ENCODE results near the gene POGK.
"Not testable (repeated sequence)": the region's sequence is repeated elsewhere in the genome, so short reads cannot be mapped to it uniquely, and the experiment has no call there.

The POGK gene

GRCh38 chr1:166838766-166839599 lies at the start of gene POGK:
POGK (plus strand) TSS chr1:166839475; CDS start chr1:166840957, 1,482 bp downstream.
- peak; percentile 65 to 76 (median 71) for DNase-seq

GRCh38 chr1:166796620-166797236 lies 42.5 kb upstream of the POGK start:
- DNase-seq, result no peak

DNA sequence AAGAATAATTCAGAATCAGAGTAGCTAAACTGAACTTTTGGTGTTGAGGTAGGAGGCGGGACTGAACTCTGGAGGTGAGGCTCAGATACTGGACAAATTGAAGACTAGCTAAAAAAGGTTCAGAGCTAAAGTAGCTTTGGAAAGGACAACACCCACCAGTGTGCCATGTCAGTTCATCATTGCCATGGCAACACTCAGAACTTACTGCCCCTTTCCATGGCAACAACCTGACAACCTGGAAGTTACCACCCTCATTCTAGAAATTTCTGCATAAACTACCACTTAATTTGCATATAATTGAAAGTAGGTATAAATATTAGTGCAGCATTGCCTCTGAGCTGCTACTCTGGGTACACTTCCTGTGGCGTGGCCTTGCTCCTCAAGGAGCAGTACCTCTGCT lies 30.3 kb upstream of the POGK start:
- no peak for DNase-seq

- DNase-seq, result no peak
Measured at GRCh38 chr1:166811691-166812090, 27.6 kb upstream of the POGK start.

GRCh38 chr1:166813508-166814223 lies 25.6 kb upstream of the POGK start:
- DNase-seq, result no peak

DNA sequence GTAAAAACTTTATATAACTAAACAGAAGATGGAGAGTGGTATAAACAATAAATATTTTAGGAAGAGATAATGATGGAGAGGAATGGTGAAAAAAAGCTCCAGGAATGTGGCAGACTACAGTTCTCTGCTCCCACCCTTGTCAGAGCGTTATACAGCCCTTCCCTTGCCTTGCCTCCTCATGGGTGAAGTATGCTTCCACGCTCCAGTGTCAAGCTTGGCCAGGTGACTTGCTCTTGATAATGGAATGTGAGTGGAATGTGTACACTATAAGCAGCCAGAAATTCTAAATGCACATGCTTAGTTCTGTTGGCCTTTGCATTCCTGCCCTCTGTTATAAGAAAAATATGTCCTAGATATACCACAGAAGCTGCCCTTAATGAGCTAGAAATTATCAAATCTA lies 24.7 kb upstream of the POGK start:
- DNase-seq, result no peak

DNA sequence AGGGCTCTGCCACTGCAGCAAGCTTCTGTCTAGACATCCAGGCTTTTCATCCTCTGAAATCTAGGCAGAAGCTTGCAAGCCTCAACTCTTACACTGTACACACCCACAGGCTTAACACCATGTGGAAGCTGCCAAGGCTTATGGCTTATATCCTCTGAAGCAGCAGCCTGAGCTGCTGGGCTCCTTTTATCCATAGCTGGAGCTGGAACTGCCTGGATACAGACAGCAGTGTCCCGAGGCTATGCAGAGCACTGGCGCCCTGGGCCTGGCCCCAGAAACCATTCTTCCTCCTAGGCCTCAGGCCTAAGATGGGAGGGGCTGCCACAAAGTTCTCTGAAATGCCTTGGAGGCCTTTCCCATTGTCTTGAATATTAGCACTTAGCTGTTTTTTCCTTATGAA lies 19.3 kb upstream of the POGK start:
- DNase-seq, result no peak

DNA sequence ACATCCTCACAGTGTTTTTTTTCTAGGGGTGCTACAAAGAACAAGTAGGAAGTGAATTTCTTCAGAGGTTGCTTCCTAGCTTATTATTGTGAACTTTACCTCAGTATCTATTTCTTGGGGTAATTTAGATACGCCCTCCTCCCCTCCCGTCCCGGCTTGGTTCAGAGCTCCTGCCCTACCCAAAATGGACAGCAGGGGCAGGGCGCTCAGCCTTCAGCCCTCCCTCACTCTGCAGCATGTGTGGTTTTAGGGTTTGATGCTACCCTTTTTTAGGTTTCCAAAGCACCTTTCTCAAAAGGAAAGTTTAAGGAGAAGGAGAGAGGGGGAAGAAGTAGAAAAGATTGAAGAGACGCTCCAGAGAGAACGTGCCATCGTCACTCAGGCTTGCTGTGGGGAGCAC lies 16.9 kb upstream of the POGK start:
- DNase-seq, result no peak

GRCh38 chr1:166827426-166827825 lies 11.8 kb upstream of the POGK start:
- no peak for DNase-seq

GRCh38 chr1:166829762-166830161 lies 9.5 kb upstream of the POGK start:
- not testable (repeated sequence) for DNase-seq

GRCh38 chr1:166836733-166837132 lies 2.5 kb upstream of the POGK start:
- DNase-seq, result no peak

DNA sequence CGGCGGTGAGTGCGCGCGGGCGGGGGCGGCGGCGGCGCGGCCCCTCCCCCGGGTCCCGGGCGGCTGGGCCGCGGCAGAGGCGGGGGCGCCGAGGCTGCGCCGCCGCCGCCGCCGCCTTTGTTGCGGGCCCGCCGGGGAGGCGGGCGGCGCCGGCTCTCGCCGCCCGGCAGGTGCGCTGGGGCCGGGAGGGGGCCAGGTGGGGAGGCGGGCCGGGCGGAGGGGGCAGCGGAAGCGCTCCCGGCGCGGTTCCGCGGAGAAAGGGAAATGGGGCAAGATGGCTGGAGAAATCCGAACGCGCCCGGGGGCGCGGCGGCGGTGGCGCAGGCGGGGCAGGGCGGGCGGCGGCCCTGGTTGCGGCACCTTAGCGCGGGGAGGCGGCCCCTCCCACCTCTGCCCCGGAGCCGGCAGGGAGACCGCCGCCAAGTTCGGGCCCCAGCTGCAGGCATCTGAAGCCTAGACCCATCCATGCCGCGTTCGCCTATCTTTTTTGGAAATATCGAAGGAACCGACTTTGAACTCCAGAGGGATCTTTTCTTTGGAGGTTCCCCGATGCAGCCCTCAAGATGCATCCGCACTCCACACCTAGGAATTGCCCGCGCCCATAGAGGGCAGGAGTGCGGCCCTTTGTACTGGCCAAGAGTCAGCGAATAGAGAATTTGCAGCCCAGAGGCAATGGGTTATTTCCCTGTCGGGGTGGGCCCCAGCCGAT lies 479 bp downstream of the POGK start:
- peak in 5 of 6 experiments; percentile 40 to 50 (median 47) for DNase-seq

GRCh38 chr1:166840309-166841274 lies 1.3 kb downstream of the POGK start:
- no peak for DNase-seq

DNA sequence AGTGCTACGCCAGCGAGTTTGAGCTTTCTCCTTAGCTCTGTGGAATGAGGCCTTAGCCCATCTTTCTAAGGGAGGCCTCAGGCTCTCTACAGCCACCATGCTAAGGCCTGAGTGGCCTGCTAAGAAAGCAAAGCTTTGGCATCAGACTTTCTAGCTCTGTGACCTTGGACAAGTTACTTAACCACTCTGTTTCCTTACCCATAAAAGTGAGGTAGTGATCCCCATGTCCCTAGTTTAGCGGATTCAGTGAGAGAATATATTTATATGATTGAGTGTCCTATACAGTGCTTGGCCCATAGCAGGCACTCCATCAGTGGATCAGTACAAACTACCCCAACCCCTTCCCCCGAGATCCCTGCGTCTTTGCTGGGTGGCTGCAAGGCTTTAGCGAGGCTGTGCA lies 4.0 kb downstream of the POGK start:
- DNase-seq, result no peak

- no peak for DNase-seq
Measured at GRCh38 chr1:166843769-166844596, 4.7 kb downstream of the POGK start.

- no peak for DNase-seq
Measured at GRCh38 chr1:166844791-166845190, 5.5 kb downstream of the POGK start.

DNA sequence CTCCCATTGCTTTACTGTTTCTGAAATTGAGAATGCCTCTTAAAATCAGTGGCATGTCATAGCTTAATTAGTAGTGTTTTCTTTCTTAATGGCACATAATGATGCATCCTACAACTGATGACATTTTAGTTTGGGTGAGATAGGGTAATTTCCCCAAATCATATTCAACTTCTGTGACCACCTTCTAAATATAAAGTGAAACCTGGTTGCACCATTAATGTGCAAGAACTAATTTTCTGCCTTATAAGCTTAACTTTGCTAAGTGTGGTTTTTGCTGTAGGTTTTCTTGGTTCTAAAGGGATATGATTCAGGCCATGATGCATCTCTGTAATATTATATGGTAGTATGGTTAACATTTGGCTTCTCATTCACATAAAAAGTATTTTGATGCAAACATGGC lies 8.9 kb downstream of the POGK start:
- no peak for DNase-seq

DNA sequence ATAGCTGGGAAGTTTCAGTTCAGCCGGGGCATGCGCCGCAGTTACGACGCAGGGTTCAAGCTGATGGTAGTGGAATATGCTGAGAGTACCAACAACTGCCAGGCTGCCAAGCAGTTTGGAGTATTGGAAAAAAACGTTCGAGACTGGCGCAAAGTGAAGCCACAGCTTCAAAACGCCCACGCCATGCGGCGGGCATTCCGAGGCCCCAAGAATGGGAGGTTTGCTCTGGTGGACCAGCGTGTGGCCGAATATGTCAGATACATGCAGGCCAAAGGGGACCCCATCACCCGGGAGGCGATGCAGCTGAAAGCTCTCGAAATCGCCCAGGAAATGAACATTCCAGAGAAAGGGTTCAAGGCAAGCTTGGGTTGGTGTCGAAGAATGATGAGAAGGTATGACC lies 9.9 kb downstream of the POGK start:
- DNase-seq, result no peak

DNA sequence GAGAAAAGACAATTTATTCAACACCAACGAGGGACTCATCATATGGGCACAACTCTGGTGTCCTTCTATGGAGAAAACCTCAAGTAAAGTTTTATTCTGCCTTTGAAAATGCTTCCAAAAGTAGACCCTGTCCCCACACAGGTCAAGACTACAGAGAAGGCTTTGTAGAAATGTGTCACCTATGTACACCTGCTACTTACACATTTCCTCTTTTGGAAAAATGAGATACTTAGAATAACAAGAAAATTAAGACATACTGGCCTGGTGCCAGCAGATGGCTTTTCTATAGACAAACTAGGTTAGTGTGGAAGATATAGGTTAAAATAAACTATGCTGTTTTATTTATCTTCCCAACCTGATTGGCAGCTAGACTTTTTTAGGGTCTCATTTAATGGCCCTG lies 13.6 kb downstream of the POGK start:
- DNase-seq, result no peak

GRCh38 chr1:166855558-166855957 lies 16.3 kb downstream of the POGK start:
- DNase-seq, result no peak

DNA sequence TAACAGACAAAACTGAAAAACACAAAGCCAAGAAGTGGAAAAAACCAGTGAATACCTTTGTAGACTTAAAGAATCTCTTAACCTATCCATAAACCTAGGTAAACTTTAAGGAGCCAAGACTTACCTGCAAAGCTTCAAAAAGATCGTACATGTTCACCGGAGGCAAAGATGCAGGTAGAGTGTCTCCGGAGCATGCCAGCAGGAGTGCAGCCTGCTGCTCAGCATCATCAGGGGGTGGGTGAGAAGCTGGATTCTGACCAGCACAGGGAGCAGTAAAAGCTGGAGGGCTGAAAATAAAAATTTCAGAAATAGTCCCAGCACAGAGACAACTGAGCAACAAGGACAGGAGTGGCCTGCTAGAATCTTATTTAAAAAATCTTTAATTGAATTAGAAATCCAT lies 18.7 kb downstream of the POGK start:
- DNase-seq, result no peak

All from stimulated activated naive CD4-positive, alpha-beta T cell (primary cell).